ENCODE data around the gene CDKN2B-AS1.

CDKN2B-AS1 gene

GRCh38 chr9:22124263-22125011 is 129.8 kb downstream of the CDKN2B-AS1 start:
- DNase-seq: no peak

DNA sequence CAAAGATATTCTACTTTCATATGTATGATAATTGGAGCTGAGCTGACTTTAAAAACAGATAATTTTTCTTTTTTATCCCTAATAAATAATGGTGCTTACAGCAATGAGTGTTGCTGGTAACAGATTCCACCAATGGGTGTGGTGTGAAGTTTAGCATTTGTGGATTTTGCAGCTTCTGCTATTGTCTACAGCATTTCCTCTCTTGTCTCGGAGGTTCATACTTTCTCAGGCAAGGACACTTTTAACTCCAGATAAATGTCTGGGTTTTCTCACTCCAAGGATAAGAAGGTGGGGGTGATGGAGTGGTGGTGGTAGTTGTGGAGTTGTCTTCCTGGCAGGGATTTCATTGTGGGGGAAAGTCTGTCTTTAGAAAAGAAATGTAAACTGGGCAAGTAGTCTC is 134.5 kb downstream of the CDKN2B-AS1 start:
- no peak for DNase-seq

- DNase-seq: no peak
These were observed 135.0 kb downstream of the CDKN2B-AS1 start for GRCh38 chr9:22129633-22130032.

- no peak for DNase-seq
These were observed 137.2 kb downstream of the CDKN2B-AS1 start for GRCh38 chr9:22131817-22132216.

- no peak for DNase-seq
These were observed 139.8 kb downstream of the CDKN2B-AS1 start for GRCh38 chr9:22134390-22134789.

GRCh38 chr9:22136461-22137096 is 142.0 kb downstream of the CDKN2B-AS1 start:
- DNase-seq: no peak

DNA sequence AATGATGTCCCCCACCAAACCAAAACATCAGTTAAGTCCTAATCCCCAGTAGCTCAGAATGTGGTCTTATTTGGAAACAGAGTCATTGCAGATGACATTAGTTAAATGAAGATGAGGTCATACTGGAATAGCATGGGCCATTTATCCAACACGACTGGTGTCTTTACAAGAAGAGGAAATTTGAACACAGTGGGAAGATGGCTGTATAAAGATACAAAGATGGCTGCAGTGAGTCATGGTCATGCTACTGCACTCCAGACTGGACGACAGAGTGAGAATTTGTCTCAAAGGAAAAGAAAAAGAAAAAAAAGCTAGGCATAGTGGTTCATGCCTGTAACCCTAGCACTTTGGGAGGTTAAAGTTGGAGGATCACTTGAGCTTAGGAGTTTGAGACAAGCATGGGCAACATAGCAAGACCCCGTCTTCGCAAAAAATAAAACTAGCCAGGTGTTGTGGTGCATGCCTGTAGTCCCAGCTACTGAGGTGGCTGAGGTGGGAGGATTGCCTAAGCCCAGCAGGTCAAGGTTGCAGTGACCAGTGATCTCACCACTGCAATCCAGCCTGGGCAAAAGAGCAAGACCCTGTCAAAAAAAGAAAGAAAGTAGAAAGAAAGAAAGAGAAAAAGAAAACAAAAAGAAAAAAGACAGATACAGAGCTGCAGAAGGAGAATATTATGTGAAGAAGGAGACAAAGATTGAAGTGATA is 144.5 kb downstream of the CDKN2B-AS1 start:
- no peak for DNase-seq

DNA sequence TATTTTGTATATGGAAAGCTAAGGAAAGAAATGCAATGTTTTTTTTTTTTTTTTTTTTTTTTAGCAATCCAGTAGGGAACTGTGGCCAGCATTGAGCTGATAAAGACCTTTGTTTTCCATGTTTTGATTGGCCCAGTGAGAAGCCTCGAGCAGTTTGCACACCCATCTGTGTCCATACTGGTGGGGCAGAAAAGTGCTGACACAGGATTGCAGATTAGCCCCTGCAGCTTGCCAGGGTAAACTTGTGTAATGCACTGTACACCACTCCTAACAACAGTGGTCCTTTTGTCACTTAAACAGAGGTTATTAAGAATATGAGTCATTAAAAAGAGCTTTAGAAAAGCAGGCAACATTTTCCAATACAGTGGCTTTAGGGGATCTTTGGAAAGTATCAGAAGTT is 147.3 kb downstream of the CDKN2B-AS1 start:
- no peak for DNase-seq

GRCh38 chr9:22142671-22143070 is 148.1 kb downstream of the CDKN2B-AS1 start:
- no peak for DNase-seq

DNA sequence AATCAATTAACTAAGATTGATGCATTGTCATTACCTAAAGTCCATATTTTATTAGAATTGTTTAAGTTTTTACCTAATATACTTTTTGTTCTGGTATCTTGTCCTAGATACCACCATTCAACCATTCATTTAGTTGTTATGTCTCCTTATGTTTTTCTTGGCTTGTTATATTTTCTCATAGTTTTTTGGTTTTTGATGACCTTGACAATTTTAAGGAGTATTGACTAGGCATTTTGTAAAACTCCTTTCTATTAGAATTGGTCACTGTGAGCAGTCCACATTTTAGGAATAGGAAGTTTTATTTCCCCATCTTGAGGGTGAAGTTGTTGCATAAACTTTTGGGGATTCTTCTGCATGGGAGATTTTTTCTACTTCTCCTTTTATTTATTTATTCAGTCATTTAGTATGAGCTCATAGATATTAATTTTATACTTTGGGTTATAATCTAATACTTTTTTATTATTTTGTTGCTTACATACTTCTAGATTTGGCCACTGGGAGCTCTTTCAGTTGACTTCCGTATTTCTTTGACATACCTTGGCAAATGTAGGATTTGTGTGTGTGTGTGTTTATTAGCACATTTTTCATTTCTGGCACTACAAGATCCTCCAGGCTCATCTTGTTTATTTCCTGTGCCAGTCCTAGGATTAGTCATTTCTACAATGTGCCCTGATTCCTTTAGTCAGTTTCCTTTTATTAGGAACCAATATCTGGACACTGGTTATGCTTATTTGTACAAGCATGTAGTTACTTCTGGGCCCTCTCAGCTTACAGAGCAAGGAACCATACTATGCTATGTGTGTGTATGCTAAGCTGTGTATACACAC is 149.4 kb downstream of the CDKN2B-AS1 start:
- DNase-seq: no peak

DNA sequence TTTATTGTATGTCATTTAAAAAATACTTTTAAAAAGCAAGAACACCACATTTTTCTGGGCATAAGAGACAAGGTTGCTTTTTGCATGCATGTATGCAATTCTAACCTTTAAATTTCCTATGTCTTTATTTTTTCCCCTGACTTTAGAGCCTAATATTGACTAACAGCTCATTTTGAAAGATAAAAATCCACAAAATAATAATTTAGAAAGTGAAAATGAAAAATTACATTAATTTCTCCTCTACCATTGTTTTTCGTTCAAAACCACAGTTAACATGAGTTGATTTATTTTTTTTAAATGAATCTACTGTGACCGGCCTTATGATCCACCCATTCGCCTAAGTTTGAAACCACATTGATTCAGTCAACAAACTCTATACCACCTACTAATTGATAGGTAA is 152.0 kb downstream of the CDKN2B-AS1 start:
- no peak for DNase-seq

- DNase-seq: peak; percentile 32
These were observed 153.4 kb downstream of the CDKN2B-AS1 start for GRCh38 chr9:22147813-22148527.

DNA sequence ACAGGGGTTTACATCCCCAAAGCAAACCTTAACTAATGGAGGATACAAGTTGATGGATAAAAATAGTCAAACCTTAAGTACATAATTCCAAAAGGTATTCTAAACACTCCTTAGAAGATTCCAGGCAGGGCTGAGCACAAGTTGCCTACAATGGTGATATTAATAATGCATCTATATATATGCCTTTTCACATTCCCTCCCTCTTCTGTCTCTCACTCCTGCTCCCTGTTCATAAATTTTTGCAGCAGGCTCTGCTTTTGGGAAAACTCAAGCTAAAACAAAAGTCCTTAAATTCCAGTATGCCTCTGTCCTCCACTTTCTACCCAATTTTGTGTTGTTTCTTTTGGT is 153.9 kb downstream of the CDKN2B-AS1 start:
- DNase-seq: no peak

GRCh38 chr9:22148876-22149637 is 154.5 kb downstream of the CDKN2B-AS1 start:
- DNase-seq: no peak

DNA sequence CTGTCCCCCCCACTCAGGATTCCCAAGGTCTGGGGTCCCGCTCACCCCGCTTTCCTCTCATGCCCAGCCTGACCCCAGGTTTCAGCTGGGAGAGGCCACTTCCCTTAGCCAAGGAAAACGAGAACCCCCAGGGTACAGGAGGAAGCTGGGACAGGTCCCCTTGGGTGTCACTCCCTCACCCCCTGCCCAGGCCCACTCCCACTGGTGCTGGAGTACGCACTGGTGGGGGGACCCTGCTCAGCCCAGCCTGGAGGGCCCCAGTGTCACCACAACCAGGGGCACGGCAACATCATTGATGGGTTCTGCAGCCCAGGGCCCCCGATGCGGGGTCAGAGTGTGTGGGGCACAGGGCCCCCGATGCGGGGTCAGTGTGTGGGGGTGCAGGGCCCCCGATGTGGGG is 159.5 kb downstream of the CDKN2B-AS1 start:
- no peak for DNase-seq

- DNase-seq: no peak
These were observed 162.0 kb downstream of the CDKN2B-AS1 start for GRCh38 chr9:22156586-22156985.

DNA sequence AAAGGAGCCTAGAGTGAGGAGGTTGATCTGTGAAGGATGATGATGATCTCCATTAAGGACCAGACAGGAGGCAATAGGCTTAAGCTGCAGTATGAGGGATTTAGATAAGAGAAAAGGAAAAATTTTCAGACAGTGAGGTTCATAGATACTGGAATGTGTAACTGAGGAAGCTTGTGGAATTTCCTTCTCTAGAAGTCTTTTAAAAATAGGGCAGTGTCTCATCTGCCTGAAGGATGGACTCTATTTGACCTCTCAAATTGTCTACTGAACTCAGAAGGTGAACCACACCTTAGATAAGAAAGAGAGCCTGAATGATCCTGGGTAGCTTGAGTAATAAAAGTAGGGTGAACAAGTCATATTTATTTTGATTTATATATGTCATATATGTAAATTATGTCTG is 162.7 kb downstream of the CDKN2B-AS1 start:
- no peak for DNase-seq

GRCh38 chr9:22157828-22158227 is 163.2 kb downstream of the CDKN2B-AS1 start:
- no peak for DNase-seq

- DNase-seq: no peak
These were observed 163.7 kb downstream of the CDKN2B-AS1 start for GRCh38 chr9:22158271-22158670.

- DNase-seq: no peak
These were observed 164.3 kb downstream of the CDKN2B-AS1 start for GRCh38 chr9:22158927-22159346.

DNA sequence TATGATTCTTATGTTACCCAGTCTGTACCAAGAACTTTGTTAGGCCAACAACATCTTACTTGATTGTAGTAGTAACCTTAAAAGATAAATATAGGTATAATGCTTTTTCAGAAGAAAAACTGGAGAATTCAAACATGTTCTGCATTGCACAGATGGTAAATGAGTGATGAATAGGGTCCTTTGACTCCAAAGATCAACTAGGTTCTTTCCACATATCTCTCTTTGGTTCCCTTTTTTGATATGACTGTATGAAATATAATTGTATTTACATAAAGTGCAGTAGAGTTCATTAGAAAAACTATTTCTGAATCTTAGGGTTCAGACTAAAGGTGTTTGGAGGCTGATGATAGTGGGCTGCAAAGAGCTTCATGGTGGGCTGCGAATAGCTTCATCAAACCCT is 165.0 kb downstream of the CDKN2B-AS1 start:
- DNase-seq: no peak

GRCh38 chr9:22160221-22160620 is 165.6 kb downstream of the CDKN2B-AS1 start:
- DNase-seq: no peak
